Kidney (tissue), 14 donors: ENCODE results near the gene SYNGR4. TPM values are rescaled to one million over a fixed set of nuclear protein-coding genes. Genes with fewer than 3 reads are reported as not detected.

Experiments
- DNase-seq, 5 donors: peaks; one replicate each; pipeline ENCODE4 v3.0.0-alpha.2; 2013 to 2020
- FAIRE-seq: peaks from 2 replicates; lab custom pipeline; 2012; peaks lifted over from hg19 to GRCh38; lab: Jason Lieb, UNC
- H3K27ac ChIP-seq, 2 donors: one replicate each; pipeline ENCODE4 v1.7.0; 2013; ENCODE audit warnings: low read depth in 2 of 2, low read length in 2 of 2, inconsistent platforms in 1 of 2
- H3K27me3 ChIP-seq: one replicate; pipeline ENCODE4 v1.7.1; 2013; ENCODE audit warnings: low read length, inconsistent platforms; ENCODE audit not compliant: control insufficient read depth, insufficient read depth
- H3K36me3 ChIP-seq, 3 donors: one replicate each; pipeline versions ENCODE4 v1.7.0 to v1.7.1; 2013; ENCODE audit warnings: low read length in 3 of 3, control low read depth in 1 of 3, inconsistent platforms in 1 of 3; ENCODE audit not compliant: insufficient read depth in 3 of 3, control insufficient read depth in 2 of 3
- H3K4me1 ChIP-seq, 3 donors: one replicate each; pipeline versions ENCODE4 v1.7.0 to v1.7.1; 2013; ENCODE audit warnings: low read length in 3 of 3, inconsistent platforms in 1 of 3, low read depth in 1 of 3; ENCODE audit not compliant: control insufficient read depth in 2 of 3, insufficient read depth in 2 of 3
- H3K4me3 ChIP-seq, 3 donors: one replicate each; pipeline versions ENCODE4 v1.7.0 to v1.8.1; 2013; ENCODE audit warnings: low read length in 3 of 3, control low read depth in 1 of 3, inconsistent platforms in 1 of 3
- H3K9ac ChIP-seq, 3 donors: one replicate each; pipeline versions ENCODE4 v1.7.0 to v1.7.1; 2013; ENCODE audit warnings: low read length in 3 of 3, control low read depth in 1 of 3, inconsistent platforms in 1 of 3
- H3K9me3 ChIP-seq, 3 donors: one replicate each; pipeline versions ENCODE4 v1.7.0 to v1.7.1; 2013; ENCODE audit warnings: low read length in 3 of 3, control low read depth in 1 of 3, inconsistent platforms in 1 of 3; ENCODE audit not compliant: control insufficient read depth in 2 of 3, insufficient read depth in 1 of 3
- intact Hi-C: fragments of 100-400 bp; cut with DNase I; formaldehyde crosslinking; loops from one replicate; pipeline ENCODE4 v1.11.1; 2022
- polyA plus RNA-seq: library from polyadenylated mRNA; stranded (reverse); fragments of 350-450 nt; fragmentation: Illumina TruSeq; extraction: RNeasy Lipid Tissue Mini Kit (QIAGEN cat#74804); gene quantifications from one replicate; pipeline ENCODE4 v1.2.3, GENCODE V29; 2014; ENCODE audit warnings: low read depth, low replicate concordance; ENCODE audit not compliant: insufficient read depth
- total RNA-seq: library from RNA; stranded (reverse); fragmentation: NEBNext Ultra II Directional; extraction: Animal tissue kit (Norgen Biotek cat#: 25700); gene quantifications from one replicate; pipeline ENCODE4 v1.2.1, GENCODE V29; 2021
- TF ChIP-seq, protein P1 (sequence below): IDR thresholded peaks from 3 replicates; pipeline ENCODE4 v1.5.1; 2012; ENCODE audit warnings: mild to moderate bottlenecking, moderate library complexity, borderline replicate concordance; ENCODE audit not compliant: insufficient read depth; ENCODE audit errors: extremely low read depth
- donor health status: control.
- donor health status: control.
- donor health status: control.
- donor health status: control.
- donor health status: control.
- donor health status: DM: yes; HTN: yes; CAD: no.
- donor health status: Normal renal cell carcinoma (clear cell type).

SYNGR4 gene
- total and polyA plus RNA-seq, 2 donors from 2014 or later = not detected

- no peak overlapping the region for H3K27ac ChIP-seq
- DNase-seq = no peak
- peaks cover 0 to 2% (median 0%) of the 10 kb centered on the region in 3 donors for H3K4me1 ChIP-seq
- FAIRE-seq = no peak
- intact Hi-C loops = no loop called here
- no peak overlapping the region for H3K9ac ChIP-seq
- no peaks in the 10 kb centered on the region for H3K36me3 ChIP-seq
- H3K4me3 ChIP-seq = no peak overlapping the region
- TF ChIP-seq, protein P1, sequence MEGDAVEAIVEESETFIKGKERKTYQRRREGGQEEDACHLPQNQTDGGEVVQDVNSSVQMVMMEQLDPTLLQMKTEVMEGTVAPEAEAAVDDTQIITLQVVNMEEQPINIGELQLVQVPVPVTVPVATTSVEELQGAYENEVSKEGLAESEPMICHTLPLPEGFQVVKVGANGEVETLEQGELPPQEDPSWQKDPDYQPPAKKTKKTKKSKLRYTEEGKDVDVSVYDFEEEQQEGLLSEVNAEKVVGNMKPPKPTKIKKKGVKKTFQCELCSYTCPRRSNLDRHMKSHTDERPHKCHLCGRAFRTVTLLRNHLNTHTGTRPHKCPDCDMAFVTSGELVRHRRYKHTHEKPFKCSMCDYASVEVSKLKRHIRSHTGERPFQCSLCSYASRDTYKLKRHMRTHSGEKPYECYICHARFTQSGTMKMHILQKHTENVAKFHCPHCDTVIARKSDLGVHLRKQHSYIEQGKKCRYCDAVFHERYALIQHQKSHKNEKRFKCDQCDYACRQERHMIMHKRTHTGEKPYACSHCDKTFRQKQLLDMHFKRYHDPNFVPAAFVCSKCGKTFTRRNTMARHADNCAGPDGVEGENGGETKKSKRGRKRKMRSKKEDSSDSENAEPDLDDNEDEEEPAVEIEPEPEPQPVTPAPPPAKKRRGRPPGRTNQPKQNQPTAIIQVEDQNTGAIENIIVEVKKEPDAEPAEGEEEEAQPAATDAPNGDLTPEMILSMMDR = no peak
- H3K9me3 ChIP-seq = no peaks in the 10 kb centered on the region
- peaks cover 20% of the 10 kb centered on the region for H3K27me3 ChIP-seq
Observed at GRCh38 chr19:48395170-48395455, 30.9 kb downstream of the SYNGR4 start.

DNA sequence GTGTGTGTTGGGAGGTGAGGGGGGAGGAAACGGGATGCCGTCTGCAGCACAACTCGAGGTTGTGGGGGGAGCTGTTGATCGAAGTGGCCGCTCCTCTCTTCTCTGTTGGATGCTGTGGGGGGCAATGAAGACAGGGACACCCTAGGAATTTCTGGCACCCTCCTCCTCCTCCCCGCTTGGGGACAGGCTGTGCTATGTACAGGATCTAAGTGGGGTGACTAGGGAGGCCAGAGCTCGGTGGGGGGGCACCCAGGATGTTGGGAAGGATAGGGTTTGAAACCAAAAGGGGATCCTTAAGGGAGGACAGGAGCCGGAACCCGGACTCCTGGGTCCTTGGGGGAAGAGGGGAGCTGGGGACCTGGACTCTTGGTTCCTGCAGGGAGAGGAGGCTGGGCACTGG lies 31.3 kb downstream of the SYNGR4 start:
- H3K27me3 ChIP-seq = peaks cover 20% of the 10 kb centered on the region
- TF ChIP-seq, protein P1 = no peak

GRCh38 chr19:48396016-48396823 lies 32.1 kb downstream of the SYNGR4 start:
- intact Hi-C loops = no loop called here
- peaks cover 20% of the 10 kb centered on the region for H3K27me3 ChIP-seq
- H3K36me3 ChIP-seq = no peaks in the 10 kb centered on the region
- no peak overlapping the region for H3K4me3 ChIP-seq
- H3K4me1 ChIP-seq = peaks cover 0 to 4% (median 0%) of the 10 kb centered on the region in 3 donors
- FAIRE-seq (no peak), DNase-seq (peak in 1 of 5 donors; percentile 59)
- TF ChIP-seq, protein P1 = no peak
- H3K9me3 ChIP-seq = no peaks in the 10 kb centered on the region
- H3K27ac ChIP-seq = no peak overlapping the region
- H3K9ac ChIP-seq = no peak overlapping the region

More for the DNA sequence above, 31.3 kb downstream of the SYNGR4 start:
- FAIRE-seq = no peak
- Histone ChIP-seq H3K4me3 (no peak overlapping the region), H3K9me3 (no peaks in the 10 kb centered on the region), H3K36me3 (no peaks in the 10 kb centered on the region), H3K27ac (no peak overlapping the region), H3K9ac (no peak overlapping the region), H3K4me1 (peaks cover 0 to 4% (median 0%) of the 10 kb centered on the region in 3 donors)
- DNase-seq = peak in 1 of 5 donors; percentile 55
- intact Hi-C loops = no loop called here

DNA sequence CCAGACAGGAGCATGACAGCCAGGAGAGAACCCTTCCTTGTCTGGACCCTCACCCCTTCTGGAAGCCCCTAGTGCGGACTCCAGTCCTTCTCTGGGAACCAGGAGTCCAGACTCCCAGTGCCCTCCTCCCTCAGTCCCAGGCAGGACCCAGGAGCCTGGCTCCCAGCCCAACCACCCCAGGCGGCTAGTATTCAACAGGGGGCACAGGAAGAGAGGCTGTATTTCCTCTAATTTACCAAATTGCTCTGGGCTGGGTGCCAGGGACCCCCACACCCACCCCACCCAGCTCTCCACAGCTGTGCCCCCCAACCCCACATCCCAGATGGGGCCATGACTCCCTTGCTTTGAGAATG lies 32.6 kb downstream of the SYNGR4 start:
- TF ChIP-seq, protein P1 = no peak
- Histone ChIP-seq H3K27me3 (peaks cover 20% of the 10 kb centered on the region), H3K27ac (no peak overlapping the region), H3K4me3 (no peak overlapping the region), H3K9ac (no peak overlapping the region), H3K9me3 (no peaks in the 10 kb centered on the region), H3K36me3 (no peaks in the 10 kb centered on the region), H3K4me1 (peaks cover 0 to 2% (median 0%) of the 10 kb centered on the region in 3 donors)
- DNase-seq (peak in 1 of 5 donors; percentile 59), FAIRE-seq (no peak)
- intact Hi-C loops = no loop called here
